IMR-90 (cell line): ENCODE measurements around the gene CREBBP. TPM values are rescaled to one million over a fixed set of nuclear protein-coding genes. Genes with fewer than 3 reads are reported as not detected.

ENCODE experiments used
- ATAC-seq: fragments of 200-7000 bp; cut with Tn5 transposase; 2 replicates; pipeline ENCODE4 v1.9.1; 2020; ENCODE audit warnings: low read depth, mild to moderate bottlenecking, moderate library complexity
- BruUV-seq: library from RNA; stranded (reverse); fragments of 400-500 nt; replicated peaks from 2 replicates; lab custom pipeline; 2021; lab: Mats Ljungman, UMichigan
- CTCF ChIA-PET: fragments of 300-600 bp; formaldehyde crosslinking; extraction: SDS; loops from one replicate; lab custom pipeline; 2021; ENCODE audit warnings: antibody characterized with exemption; lab: Yijun Ruan, JAX
- POLR2A ChIA-PET: fragments of 300-600 bp; sonication (Branson Sonifier 250); formaldehyde crosslinking; loops from one replicate; lab custom pipeline; 2022; ENCODE audit warnings: antibody characterized with exemption; ENCODE audit not compliant: unreplicated experiment; lab: Charles Lee
- DNase-seq: peaks from one replicate; pipeline ENCODE4 v3.0.0; 2013
- H2AFZ ChIP-seq: replicated peaks from 2 replicates; pipeline ENCODE3; 2013; ENCODE audit warnings: low read length, mild to moderate bottlenecking; ENCODE audit not compliant: poor library complexity
- H2AK5ac ChIP-seq: 2 replicates; pipeline ENCODE4 v1.6.1; 2013; ENCODE audit warnings: low read depth, low read length, inconsistent platforms
- H2AK9ac ChIP-seq: replicated peaks from 2 replicates; pipeline ENCODE3; 2013; ENCODE audit warnings: mild to moderate bottlenecking, low read depth, low read length, moderate library complexity; ENCODE audit not compliant: poor library complexity
- H2BK120ac ChIP-seq: 2 replicates; pipeline ENCODE4 v1.6.1; 2013; ENCODE audit warnings: low read depth, low read length, inconsistent platforms
- H2BK15ac ChIP-seq: 3 replicates; pipeline ENCODE4 v1.6.1; 2013; ENCODE audit warnings: low read depth, low read length, inconsistent platforms
- H2BK20ac ChIP-seq: 2 replicates; pipeline ENCODE4 v1.6.1; 2013; ENCODE audit warnings: low read depth, mild to moderate bottlenecking, inconsistent platforms, low read length, moderate library complexity
- H2BK5ac ChIP-seq: 2 replicates; pipeline ENCODE4 v1.6.1; 2013; ENCODE audit warnings: mild to moderate bottlenecking, low read depth, low read length, inconsistent platforms; ENCODE audit not compliant: poor library complexity, severe bottlenecking
- H3K14ac ChIP-seq: replicated peaks from 2 replicates; pipeline ENCODE4 v1.6.1; 2013; ENCODE audit warnings: low read depth, low read length, inconsistent platforms
- H3K18ac ChIP-seq: 2 replicates; pipeline ENCODE4 v1.6.1; 2013; ENCODE audit warnings: low read depth, low read length, control low read depth
- H3K23ac ChIP-seq: 2 replicates; pipeline ENCODE4 v1.6.1; 2013; ENCODE audit warnings: low read depth, low read length, inconsistent platforms
- H3K27ac ChIP-seq: 2 replicates; pipeline ENCODE4 v1.5.1; 2013; ENCODE audit warnings: mild to moderate bottlenecking, control low read depth, low read length; ENCODE audit not compliant: insufficient read depth
- H3K27me3 ChIP-seq: 2 replicates; pipeline ENCODE4 v1.6.1; 2013; ENCODE audit warnings: low read length; ENCODE audit not compliant: control insufficient read depth, insufficient read depth
- H3K36me3 ChIP-seq: 2 replicates; pipeline ENCODE4 v1.6.1; 2013; ENCODE audit warnings: low read length, mixed read lengths; ENCODE audit not compliant: control insufficient read depth, insufficient read depth
- H3K4ac ChIP-seq: 2 replicates; pipeline ENCODE4 v1.6.1; 2013; ENCODE audit warnings: low read depth, low read length, inconsistent platforms
- H3K4me1 ChIP-seq: 2 replicates; pipeline ENCODE4 v1.6.1; 2013; ENCODE audit warnings: low read length, mixed read lengths; ENCODE audit not compliant: control insufficient read depth, insufficient read depth
- H3K4me2 ChIP-seq: 2 replicates; pipeline ENCODE4 v1.6.1; 2013; ENCODE audit warnings: low read depth, mild to moderate bottlenecking, control low read depth, low read length, moderate library complexity
- H3K4me3 ChIP-seq: 2 replicates; pipeline ENCODE4 v1.5.1; 2013; ENCODE audit warnings: low read depth, mild to moderate bottlenecking, control low read depth, low read length, moderate library complexity; ENCODE audit not compliant: insufficient read depth
- H3K56ac ChIP-seq: 2 replicates; pipeline ENCODE4 v1.6.1; 2013; ENCODE audit warnings: low read length, inconsistent platforms; ENCODE audit not compliant: insufficient read depth; ENCODE audit errors: extremely low read depth
- H3K79me1 ChIP-seq, 2 experiments: 2 replicates each; pipeline ENCODE4 v1.6.1; 2013; ENCODE audit warnings: low read length in 2 of 2, inconsistent platforms in 1 of 2, low read depth in 1 of 2
- H3K9ac ChIP-seq: 2 replicates; pipeline ENCODE4 v1.6.1; 2013; ENCODE audit warnings: low read depth, low read length, control low read depth
- H3K9me1 ChIP-seq: 2 replicates; pipeline ENCODE4 v1.6.1; 2013; ENCODE audit warnings: low read length, inconsistent platforms; ENCODE audit not compliant: insufficient read depth
- H3K9me3 ChIP-seq: 2 replicates; pipeline ENCODE4 v1.6.1; 2013; ENCODE audit warnings: low read length; ENCODE audit not compliant: control insufficient read depth, insufficient read depth
- H4K20me1 ChIP-seq: 2 replicates; pipeline ENCODE4 v1.6.1; 2013; ENCODE audit warnings: low read length, inconsistent platforms; ENCODE audit not compliant: insufficient read depth
- H4K5ac ChIP-seq: 2 replicates; pipeline ENCODE4 v1.6.1; 2013; ENCODE audit warnings: mild to moderate bottlenecking, low read depth, low read length, control low read depth
- H4K8ac ChIP-seq, 2 experiments: 2 replicates each; pipeline ENCODE4 v1.6.1; 2013; ENCODE audit warnings: low read depth in 2 of 2, low read length in 2 of 2, control low read depth in 1 of 2, inconsistent platforms in 1 of 2
- H4K91ac ChIP-seq: 2 replicates; pipeline ENCODE4 v1.6.1; 2013; ENCODE audit warnings: low read depth, low read length, inconsistent platforms; ENCODE audit not compliant: insufficient read depth
- BHLHE40 ChIP-seq: fragments of 150-350 bp; IDR thresholded peaks from 2 replicates; pipeline ENCODE4 v1.6.1; 2016; ENCODE audit warnings: mild to moderate bottlenecking, low read depth, low read length
- CEBPB ChIP-seq: IDR thresholded peaks from 2 replicates; pipeline ENCODE4 v1.6.1; 2012; ENCODE audit warnings: low read depth, low read length, improper control_type of control experiment
- CHD1 ChIP-seq: IDR thresholded peaks from 2 replicates; pipeline ENCODE4 v1.6.1; 2012; ENCODE audit warnings: low read depth, low read length, improper control_type of control experiment
- FOS ChIP-seq: fragments of 150-350 bp; IDR thresholded peaks from 2 replicates; pipeline ENCODE4 v1.6.1; 2016; ENCODE audit warnings: low read depth, low read length
- MAFK ChIP-seq: IDR thresholded peaks from 2 replicates; pipeline ENCODE4 v1.6.1; 2012; ENCODE audit warnings: low read depth, low read length, improper control_type of control experiment
- MAZ ChIP-seq: IDR thresholded peaks from 2 replicates; pipeline ENCODE4 v1.6.1; 2012; ENCODE audit warnings: low read depth, mild to moderate bottlenecking, low read length, improper control_type of control experiment, moderate library complexity, borderline replicate concordance
- MXI1 ChIP-seq: IDR thresholded peaks from 2 replicates; pipeline ENCODE4 v1.6.1; 2012; ENCODE audit warnings: low read depth, mild to moderate bottlenecking, low read length, moderate library complexity, borderline replicate concordance
- NFE2L2 ChIP-seq: fragments of 150-350 bp; IDR thresholded peaks from 2 replicates; pipeline ENCODE4 v1.6.1; 2016; ENCODE audit warnings: low read depth, mild to moderate bottlenecking, low read length
- POLR2A ChIP-seq: IDR thresholded peaks from 2 replicates; pipeline ENCODE4 v1.6.1; 2012; ENCODE audit warnings: mild to moderate bottlenecking, low read depth, low read length
- RAD21 ChIP-seq: IDR thresholded peaks from 2 replicates; pipeline ENCODE4 v1.6.1; 2012; ENCODE audit warnings: low read length, improper control_type of control experiment
- RCOR1 ChIP-seq: IDR thresholded peaks from 2 replicates; pipeline ENCODE4 v1.6.1; 2012; ENCODE audit warnings: mild to moderate bottlenecking, low read length, improper control_type of control experiment; ENCODE audit not compliant: insufficient replicate concordance
- RFX5 ChIP-seq: IDR thresholded peaks from 2 replicates; pipeline ENCODE4 v1.8.0; 2012; ENCODE audit warnings: low read depth, mild to moderate bottlenecking, low read length, moderate library complexity
- SMC3 ChIP-seq: fragments of 150-350 bp; IDR thresholded peaks from 2 replicates; pipeline ENCODE4 v1.6.1; 2016; ENCODE audit warnings: low read depth, mild to moderate bottlenecking, antibody characterized with exemption, low read length, moderate library complexity
- WGBS, 2 experiments: methylation state at CpG; one replicate each; pipeline versions ENCODE4 v1.1.5 to v1.1.7; 2013; ENCODE audit warnings: missing lambda C conversion rate in 2 of 2; ENCODE audit not compliant: insufficient read length in 1 of 2; ENCODE audit errors: extremely low coverage in 2 of 2; 5-methylcytosine and 5-hydroxymethylcytosine counted together
- dilution Hi-C: fragments of 300-500 bp; cut with HindIII; formaldehyde crosslinking; loops from one replicate; pipeline ENCODE4 v1.14.3; 2018; ENCODE audit warnings: low sequenced_read_pairs; ENCODE audit not compliant: unreplicated experiment
- in situ Hi-C: fragments of 300-500 bp; cut with MboI; formaldehyde crosslinking; loops from 3 replicates; pipeline ENCODE4 v1.14.3; 2019; ENCODE audit warnings: low sequenced_read_pairs, inconsistent platforms, mixed read lengths
- intact Hi-C: fragments of 100-400 bp; cut with micrococcal nuclease; formaldehyde crosslinking; loops from 2 replicates; pipeline ENCODE4 v1.10.0; 2022
- polyA plus RNA-seq, 3 experiments: library from polyadenylated mRNA; depleted of rRNA; stranded (reverse); fragments of >200 nt; gene quantifications; 2 replicates each; pipeline ENCODE4 v1.2.3, GENCODE V29; 2012; ENCODE audit warnings: low replicate concordance in 1 of 3
- total RNA-seq: library from RNA; depleted of rRNA; stranded (reverse); fragments of >200 nt; gene quantifications from 2 replicates; pipeline ENCODE4 v1.2.3, GENCODE V29; 2012
- TF ChIP-seq, protein P1 (sequence below): fragments of 150-350 bp; IDR thresholded peaks from 2 replicates; pipeline ENCODE4 v1.6.1; 2017; ENCODE audit warnings: mild to moderate bottlenecking, antibody characterized with exemption, low read length, low read depth
- TF ChIP-seq, protein P2 (sequence below): conservative IDR thresholded peaks from 2 replicates; pipeline ENCODE4 v1.5.1; 2012; ENCODE audit warnings: mild to moderate bottlenecking, low read depth, low read length, improper control_type of control experiment
- TF ChIP-seq, protein P3 (sequence below): fragments of 150-350 bp; IDR thresholded peaks from 2 replicates; pipeline ENCODE4 v1.6.1; 2016; ENCODE audit warnings: low read depth, mild to moderate bottlenecking, low read length, moderate library complexity, borderline replicate concordance

The CREBBP gene
- total and polyA plus RNA-seq, 2 of the 4 experiments (the other 2 are of a cell fraction), result 7.3 to 12.5 TPM

DNA sequence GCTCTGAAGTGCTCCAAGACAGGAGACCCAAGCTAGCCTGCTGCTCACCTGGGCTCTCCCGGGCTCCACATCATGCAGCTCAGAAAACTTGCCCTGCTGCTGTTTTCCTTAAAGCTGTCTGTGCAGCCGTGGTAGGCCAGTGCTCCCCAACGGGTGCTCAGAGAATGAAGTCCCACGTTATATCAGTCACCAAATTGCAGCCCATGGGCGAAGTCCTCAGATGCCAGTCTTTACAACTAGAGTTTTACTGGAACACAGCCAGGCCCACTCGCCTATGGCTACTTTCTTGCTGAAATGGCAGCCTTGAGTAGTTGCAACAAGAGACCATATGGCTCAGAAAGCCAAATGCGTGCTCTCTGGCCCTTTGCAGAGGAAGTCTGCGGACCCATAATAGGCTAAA, 6.3 kb downstream of the CREBBP start:
- ATAC-seq, result no peak
- no peak for DNase-seq
- Histone ChIP-seq H3K4me2 (no peak overlapping the region), H2BK20ac (no peak overlapping the region), H4K20me1 (peaks cover 100% of the 10 kb centered on the region), H4K5ac (no peak overlapping the region), H3K9me3 (no peaks in the 10 kb centered on the region), H2BK15ac (no peak overlapping the region), H3K9ac (no peak overlapping the region), H3K9me1 (peaks cover 53% of the 10 kb centered on the region), H3K18ac (no peak overlapping the region), H3K14ac (no peak overlapping the region), H2AK9ac (no peak overlapping the region), H3K36me3 (no peaks in the 10 kb centered on the region; the same call in 1 of the 2 replicates), H2AFZ (no peak overlapping the region), H3K27ac (no peak overlapping the region), H3K27me3 (no peaks in the 10 kb centered on the region), H3K4ac (no peak overlapping the region), H3K23ac (no peak overlapping the region), H3K4me1 (peaks cover 40% of the 10 kb centered on the region), H3K79me1 (peaks cover 12 to 90% of the 10 kb centered on the region in 2 experiments), H4K91ac (no peak overlapping the region), H3K4me3 (no peak overlapping the region), H4K8ac (no peak overlapping the region), H2BK5ac (no peak overlapping the region), H2AK5ac (no peak overlapping the region), H3K56ac (no peak overlapping the region), H2BK120ac (no peak overlapping the region)
- in situ Hi-C loops, result no loop called here
- no TSS peak for BruUV-seq
- POLR2A ChIA-PET, result no interaction called here
- TF ChIP-seq CHD1 (no peak), MXI1 (no peak), CEBPB (no peak), SMC3 (no peak), BHLHE40 (no peak), MAFK (no peak), RCOR1 (no peak), FOS (no peak), MAZ (no peak), NFE2L2 (no peak), RFX5 (no peak), RAD21 (no peak), POLR2A (no peak)
- TF ChIP-seq, protein P1, sequence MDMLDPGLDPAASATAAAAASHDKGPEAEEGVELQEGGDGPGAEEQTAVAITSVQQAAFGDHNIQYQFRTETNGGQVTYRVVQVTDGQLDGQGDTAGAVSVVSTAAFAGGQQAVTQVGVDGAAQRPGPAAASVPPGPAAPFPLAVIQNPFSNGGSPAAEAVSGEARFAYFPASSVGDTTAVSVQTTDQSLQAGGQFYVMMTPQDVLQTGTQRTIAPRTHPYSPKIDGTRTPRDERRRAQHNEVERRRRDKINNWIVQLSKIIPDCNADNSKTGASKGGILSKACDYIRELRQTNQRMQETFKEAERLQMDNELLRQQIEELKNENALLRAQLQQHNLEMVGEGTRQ, result no peak
- TF ChIP-seq, protein P2, sequence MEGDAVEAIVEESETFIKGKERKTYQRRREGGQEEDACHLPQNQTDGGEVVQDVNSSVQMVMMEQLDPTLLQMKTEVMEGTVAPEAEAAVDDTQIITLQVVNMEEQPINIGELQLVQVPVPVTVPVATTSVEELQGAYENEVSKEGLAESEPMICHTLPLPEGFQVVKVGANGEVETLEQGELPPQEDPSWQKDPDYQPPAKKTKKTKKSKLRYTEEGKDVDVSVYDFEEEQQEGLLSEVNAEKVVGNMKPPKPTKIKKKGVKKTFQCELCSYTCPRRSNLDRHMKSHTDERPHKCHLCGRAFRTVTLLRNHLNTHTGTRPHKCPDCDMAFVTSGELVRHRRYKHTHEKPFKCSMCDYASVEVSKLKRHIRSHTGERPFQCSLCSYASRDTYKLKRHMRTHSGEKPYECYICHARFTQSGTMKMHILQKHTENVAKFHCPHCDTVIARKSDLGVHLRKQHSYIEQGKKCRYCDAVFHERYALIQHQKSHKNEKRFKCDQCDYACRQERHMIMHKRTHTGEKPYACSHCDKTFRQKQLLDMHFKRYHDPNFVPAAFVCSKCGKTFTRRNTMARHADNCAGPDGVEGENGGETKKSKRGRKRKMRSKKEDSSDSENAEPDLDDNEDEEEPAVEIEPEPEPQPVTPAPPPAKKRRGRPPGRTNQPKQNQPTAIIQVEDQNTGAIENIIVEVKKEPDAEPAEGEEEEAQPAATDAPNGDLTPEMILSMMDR, result no peak
- TF ChIP-seq, protein P3, sequence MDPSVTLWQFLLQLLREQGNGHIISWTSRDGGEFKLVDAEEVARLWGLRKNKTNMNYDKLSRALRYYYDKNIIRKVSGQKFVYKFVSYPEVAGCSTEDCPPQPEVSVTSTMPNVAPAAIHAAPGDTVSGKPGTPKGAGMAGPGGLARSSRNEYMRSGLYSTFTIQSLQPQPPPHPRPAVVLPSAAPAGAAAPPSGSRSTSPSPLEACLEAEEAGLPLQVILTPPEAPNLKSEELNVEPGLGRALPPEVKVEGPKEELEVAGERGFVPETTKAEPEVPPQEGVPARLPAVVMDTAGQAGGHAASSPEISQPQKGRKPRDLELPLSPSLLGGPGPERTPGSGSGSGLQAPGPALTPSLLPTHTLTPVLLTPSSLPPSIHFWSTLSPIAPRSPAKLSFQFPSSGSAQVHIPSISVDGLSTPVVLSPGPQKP, result no peak
- WGBS, 2 experiments, result 83% methylated on average over 5 of the region's 8 CpGs; no CpG with 5 or more reads in 1 of the 2 experiments
- dilution Hi-C loops, result no loop called here
- intact Hi-C loops, result loop anchor here (5.0 kb wide), 1 partner anchor 47 kb away; no protein-coding TSS in a partner anchor
- CTCF ChIA-PET, result no interaction called here
